B cell (primary cell): ENCODE data around the gene TNRC6A.

Experiments used
- EZH2 ChIP-seq: IDR thresholded peaks from 2 replicates; pipeline ENCODE4 v1.6.1; 2012; ENCODE audit warnings: borderline replicate concordance, low read depth, mild to moderate bottlenecking, moderate library complexity, low read length; ENCODE audit not compliant: insufficient read depth, poor library complexity, severe bottlenecking
- TF ChIP-seq, protein P1 (sequence below): fragments of 200-600 bp; IDR thresholded peaks from one replicate; pipeline ENCODE4 v1.8.0; 2022; ENCODE audit warnings: antibody characterized with exemption, mild to moderate bottlenecking

DNA sequence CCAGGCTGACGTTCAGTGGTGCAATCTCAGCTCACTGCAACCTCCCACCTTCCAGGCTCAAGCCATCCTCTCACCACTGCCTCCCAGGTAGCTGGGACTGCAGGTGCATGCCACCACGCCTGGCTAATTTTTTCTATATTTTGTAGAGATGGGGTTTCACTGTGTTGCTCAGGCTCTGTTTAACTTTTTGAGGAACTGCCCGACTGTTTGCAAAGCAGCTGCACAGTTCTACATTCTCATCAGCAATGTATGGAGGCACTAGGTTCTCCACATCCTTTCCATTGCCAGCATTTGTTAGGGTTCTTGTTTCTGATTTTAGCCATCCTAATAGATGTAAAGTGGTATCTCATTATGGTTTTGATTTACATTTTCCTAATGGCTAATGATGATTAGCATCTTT, 9.4 kb downstream of the TNRC6A start:
- TF ChIP-seq EZH2 = no peak
- TF ChIP-seq, protein P1, sequence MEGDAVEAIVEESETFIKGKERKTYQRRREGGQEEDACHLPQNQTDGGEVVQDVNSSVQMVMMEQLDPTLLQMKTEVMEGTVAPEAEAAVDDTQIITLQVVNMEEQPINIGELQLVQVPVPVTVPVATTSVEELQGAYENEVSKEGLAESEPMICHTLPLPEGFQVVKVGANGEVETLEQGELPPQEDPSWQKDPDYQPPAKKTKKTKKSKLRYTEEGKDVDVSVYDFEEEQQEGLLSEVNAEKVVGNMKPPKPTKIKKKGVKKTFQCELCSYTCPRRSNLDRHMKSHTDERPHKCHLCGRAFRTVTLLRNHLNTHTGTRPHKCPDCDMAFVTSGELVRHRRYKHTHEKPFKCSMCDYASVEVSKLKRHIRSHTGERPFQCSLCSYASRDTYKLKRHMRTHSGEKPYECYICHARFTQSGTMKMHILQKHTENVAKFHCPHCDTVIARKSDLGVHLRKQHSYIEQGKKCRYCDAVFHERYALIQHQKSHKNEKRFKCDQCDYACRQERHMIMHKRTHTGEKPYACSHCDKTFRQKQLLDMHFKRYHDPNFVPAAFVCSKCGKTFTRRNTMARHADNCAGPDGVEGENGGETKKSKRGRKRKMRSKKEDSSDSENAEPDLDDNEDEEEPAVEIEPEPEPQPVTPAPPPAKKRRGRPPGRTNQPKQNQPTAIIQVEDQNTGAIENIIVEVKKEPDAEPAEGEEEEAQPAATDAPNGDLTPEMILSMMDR = no peak
